DMS153 treated with DMSO at 0.1 percent for 48 hours (cell line): ENCODE measurements around the gene ABLIM1.

ENCODE experiments used
- DNase-seq: peaks from one replicate; lab custom pipeline; 2025; ENCODE audit not compliant: unreplicated experiment; lab: John Stamatoyannopoulos, UW

Gene ABLIM1

GRCh38 chr10:114624951-114625780, 32.9 kb downstream of the ABLIM1 start:
- no peak for DNase-seq

DNA sequence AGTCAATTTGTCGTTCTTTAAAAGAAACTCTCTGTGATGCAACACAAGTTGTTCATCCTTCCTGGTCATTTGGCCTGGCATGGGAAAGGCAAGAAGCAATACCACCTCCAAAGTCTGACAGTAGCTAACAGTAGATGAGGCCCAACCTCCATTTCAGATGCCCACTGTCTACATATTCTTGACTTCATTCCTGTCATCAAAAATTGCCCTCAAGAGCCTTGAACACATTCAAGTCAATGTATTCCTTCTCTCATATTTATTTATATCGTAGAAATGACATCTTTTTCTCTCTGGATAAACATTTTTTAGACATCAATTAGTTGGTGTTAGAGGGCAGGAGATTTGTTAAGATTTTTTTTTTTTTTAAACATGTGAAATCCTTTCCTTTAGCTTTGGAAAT, 33.7 kb downstream of the ABLIM1 start:
- DNase-seq, result no peak

DNA sequence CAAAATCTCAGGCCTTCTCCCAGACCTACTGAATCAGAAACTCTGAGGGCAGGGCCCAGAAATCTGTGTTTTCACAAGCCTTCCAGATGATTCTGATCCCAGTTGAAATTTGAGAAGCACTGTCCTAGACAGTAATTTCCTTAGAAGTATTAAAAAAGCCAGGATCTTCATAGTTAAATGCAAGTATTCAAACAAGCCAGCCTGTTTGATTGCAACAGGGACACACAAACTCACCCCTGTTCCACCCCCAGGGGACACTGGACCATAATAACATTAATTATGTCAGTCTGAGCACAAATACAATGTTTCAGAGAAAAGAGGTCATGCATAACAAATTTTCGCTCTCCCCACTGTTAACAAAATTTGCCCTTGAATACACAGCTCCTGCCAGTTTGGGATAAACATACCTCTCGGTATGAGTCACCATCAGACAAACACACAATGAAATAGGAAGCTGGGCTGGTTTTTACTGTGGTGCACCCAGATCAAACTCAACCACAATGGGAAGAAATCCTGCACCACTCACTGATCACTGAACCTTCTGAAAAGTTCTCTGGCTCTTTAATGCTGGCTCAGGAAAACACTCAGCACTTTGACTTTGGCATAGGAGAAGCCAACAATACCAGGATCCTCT, 34.3 kb downstream of the ABLIM1 start:
- DNase-seq, result peak; percentile 62

GRCh38 chr10:114623155-114623554, 34.9 kb downstream of the ABLIM1 start:
- no peak for DNase-seq

GRCh38 chr10:114618722-114619121, 39.4 kb downstream of the ABLIM1 start:
- no peak for DNase-seq

GRCh38 chr10:114616516-114616915, 41.6 kb downstream of the ABLIM1 start:
- no peak for DNase-seq

DNA sequence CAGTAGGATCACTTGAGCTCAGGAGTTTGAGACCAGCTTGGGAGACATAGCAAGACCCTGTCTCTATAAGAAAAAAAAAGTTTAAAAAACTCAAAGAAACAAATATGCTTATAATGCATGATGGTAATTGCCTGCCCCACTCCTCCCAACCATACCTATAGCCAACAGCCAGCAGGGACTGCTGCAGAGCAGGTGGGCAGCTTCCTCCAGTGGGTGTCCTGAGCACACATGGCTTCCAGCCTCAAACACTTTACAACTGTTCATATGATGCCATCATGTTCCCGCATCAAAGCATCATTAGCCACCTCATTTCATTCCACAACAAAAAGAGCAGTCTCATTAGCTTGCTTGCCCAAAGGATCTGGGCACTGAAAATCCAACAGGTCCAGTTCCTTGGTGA, 42.0 kb downstream of the ABLIM1 start:
- DNase-seq, result no peak

DNA sequence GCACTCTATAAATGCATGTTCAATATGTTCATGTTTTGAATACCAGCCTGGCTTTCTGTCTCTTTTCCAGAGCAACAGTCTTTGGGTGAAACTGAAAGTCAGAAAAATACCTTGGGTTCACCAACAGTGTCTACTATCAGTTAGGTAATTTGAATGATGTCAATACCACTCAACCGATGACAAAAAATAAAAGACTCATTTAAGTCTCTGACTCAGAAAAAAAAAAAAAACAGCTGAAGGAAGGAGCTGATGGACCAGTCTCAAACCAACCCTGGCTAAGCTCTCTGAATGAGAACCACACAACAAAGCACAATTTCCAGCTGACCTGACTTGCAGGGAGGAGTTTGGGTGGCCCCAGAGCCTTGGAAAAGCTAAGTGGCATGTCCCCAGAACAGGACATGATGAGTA, 42.5 kb downstream of the ABLIM1 start:
- no peak for DNase-seq

DNA sequence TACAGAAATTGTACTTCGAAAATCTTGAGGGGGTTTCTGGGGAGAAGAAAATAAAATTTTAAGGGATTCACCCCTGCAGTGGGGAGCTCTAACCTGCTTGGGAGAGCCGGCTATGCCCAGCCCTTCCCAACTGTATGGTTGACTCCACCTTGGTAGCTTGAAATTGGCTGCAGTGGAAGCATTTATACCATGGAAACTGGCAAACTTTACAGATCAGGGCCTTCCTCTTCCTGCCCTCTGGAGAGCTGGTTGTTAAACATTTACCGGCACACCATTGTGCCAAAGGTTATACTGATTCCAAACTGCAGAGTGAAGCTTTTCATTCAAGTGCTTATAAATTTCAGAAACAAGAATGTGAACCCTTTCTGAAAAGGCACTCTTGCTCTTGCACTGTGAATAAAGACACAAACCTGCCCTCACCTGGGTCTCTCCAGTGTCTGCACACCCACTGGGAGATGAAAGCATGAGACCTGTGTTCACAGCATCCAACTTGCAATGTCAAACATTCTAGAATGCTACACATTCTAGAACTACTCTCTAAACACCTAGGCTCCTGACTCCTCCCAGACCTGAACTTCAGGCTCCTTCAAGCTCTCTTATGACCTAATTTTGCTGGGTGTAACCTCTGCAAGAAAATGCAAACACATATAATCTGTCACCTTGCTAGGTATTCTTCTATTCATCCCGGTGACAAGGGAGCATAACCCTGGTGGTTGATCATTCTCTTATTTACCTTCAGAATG, 44.7 kb downstream of the ABLIM1 start:
- no peak for DNase-seq

DNA sequence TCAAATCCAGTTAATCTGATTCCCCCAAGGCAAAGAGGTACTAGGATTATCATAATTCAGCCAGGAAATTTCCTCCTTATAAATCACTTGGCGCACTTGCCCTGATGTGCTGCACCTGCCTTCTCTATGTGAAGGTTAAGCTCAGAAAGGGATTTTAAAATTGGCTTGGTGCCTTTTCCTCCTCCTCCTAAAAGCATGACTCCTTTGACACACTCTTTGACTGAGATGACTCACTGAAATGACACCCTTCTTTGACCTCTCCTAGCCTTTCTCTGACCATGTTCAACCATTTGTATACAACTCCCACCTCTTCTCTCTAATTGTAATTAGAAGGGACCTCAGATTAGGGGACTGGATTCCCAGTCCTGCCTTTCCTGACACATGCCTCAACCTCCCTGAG, 46.5 kb downstream of the ABLIM1 start:
- DNase-seq, result no peak

GRCh38 chr10:114609518-114610426, 48.3 kb downstream of the ABLIM1 start:
- DNase-seq, result no peak

- DNase-seq, result no peak
Observed at GRCh38 chr10:114607358-114607998, 50.6 kb downstream of the ABLIM1 start.

GRCh38 chr10:114605155-114605797, 52.8 kb downstream of the ABLIM1 start:
- no peak for DNase-seq

DNA sequence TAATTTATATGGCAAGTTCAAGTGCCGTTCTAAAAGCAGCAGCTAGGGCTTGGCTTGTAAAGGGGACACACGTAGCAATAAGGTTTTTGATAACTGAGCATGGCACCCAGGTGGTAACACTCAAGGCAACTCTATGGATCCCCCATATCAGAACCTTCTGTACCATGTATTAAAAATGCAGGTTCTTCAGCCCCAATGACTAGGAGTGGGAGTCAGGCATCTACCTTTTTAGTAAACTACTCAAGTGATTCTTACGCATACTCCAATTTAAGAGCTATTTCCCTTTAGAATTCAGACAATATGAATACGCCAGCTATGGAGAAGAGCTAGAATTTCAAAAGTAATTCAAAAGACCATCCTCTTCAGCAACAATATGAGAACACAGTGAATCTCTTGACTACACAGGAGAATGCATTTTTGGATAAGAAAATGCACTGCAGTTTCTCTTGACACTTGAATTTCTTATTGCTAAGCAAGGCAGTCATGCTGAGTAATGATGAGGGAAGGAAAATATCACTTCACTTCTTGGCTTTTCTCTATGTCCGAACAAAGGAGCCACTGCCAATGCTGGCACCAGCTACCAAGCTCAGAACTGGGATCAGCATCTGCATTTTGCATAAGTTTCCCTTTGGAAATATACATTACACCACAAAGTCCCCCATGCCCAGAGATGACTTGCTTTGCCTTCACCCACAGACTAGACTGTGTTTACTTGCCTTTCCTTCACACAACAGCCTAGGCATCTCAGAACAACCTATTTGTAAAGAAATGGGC, 53.5 kb downstream of the ABLIM1 start:
- DNase-seq, result no peak

- DNase-seq, result no peak
Observed at GRCh38 chr10:114603948-114604347, 54.1 kb downstream of the ABLIM1 start.

- no peak for DNase-seq
Observed at GRCh38 chr10:114603303-114603702, 54.8 kb downstream of the ABLIM1 start.

DNA sequence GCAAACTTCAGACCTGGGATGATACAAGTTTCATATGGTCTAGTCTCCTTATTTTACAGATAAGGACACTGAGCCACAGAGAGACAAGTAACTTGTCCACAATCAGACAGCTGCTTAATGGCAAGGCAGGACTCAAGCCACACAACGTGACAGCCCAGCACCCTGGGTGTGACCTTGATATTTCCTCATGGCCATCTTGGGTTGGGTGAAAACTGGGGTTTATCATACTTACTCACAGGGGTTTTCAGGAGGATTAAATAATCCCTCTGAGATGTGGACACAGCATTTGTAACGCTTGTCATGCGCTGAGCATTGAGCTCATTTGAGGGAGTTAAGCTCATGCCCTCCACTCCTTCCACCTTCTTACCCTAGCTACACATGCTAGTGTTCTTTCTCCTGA, 58.0 kb downstream of the ABLIM1 start:
- no peak for DNase-seq

- no peak for DNase-seq
Observed at GRCh38 chr10:114596793-114597192, 61.3 kb downstream of the ABLIM1 start.

DNA sequence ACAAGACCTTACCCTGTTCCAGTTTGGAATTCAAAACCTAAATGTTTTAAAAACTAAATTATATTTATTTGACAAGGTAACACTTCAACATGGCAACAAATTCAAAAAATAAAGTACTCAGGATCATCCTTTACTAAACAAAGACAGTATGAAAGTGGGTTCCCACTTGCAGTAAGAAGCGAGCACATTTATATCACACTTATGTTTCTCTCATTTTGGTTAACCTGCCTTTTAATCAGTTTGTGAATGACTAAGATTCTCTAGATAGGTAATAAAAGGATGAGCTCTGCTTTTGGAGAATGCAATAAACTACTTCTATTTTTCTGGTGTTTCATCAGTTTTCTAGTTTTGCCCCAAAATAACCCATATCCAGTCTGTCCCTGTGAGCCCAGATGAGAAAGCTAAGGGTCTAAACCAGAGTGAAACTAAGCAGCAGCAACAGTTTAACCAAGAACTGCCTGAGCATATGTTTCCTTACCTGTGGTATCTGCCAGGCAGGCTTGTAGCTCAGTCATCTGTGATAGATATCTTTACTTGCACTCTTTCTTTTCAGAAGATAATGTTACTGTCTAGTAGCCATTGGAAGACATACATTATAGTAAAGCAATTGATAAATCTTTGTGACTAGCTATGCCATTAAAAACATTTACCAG, 64.1 kb downstream of the ABLIM1 start:
- no peak for DNase-seq
